OCI-LY1 (cell line): ENCODE data around the gene MGAT4C.
"Not testable (repeated sequence)": the region's sequence is repeated elsewhere in the genome, so short reads cannot be mapped to it uniquely, and the experiment has no call there.

ENCODE experiments used
- H2AFZ ChIP-seq: fragments of 200-600 bp; sonication (generic), shearing (Covaris generic); 2 replicates; pipeline ENCODE4 v1.6.0; 2014; ENCODE audit warnings: antibody characterized with exemption, mild to moderate bottlenecking, low read length
- H3F3A ChIP-seq: fragments of 200-600 bp; sonication (generic), shearing (Covaris generic); 2 replicates; pipeline ENCODE4 v1.6.0; 2014; ENCODE audit warnings: mild to moderate bottlenecking, antibody characterized with exemption, low read length, moderate library complexity; ENCODE audit not compliant: insufficient read depth
- H3K27ac ChIP-seq: fragments of 200-600 bp; sonication (generic); 2 replicates; pipeline ENCODE4 v1.5.1; 2014; ENCODE audit warnings: low read length, mixed run types, mild to moderate bottlenecking, low read depth; ENCODE audit not compliant: poor library complexity, severe bottlenecking
- H3K27me3 ChIP-seq: fragments of 200-600 bp; sonication (generic); 2 replicates; pipeline ENCODE4 v1.6.0; 2014; ENCODE audit warnings: antibody characterized with exemption, mild to moderate bottlenecking, low read length, moderate library complexity; ENCODE audit not compliant: insufficient read depth
- H3K36me3 ChIP-seq: fragments of 200-600 bp; sonication (generic); 2 replicates; pipeline ENCODE4 v1.6.1; 2014; ENCODE audit warnings: mild to moderate bottlenecking, antibody characterized with exemption, low read length, moderate library complexity, mixed read lengths; ENCODE audit not compliant: insufficient read depth
- H3K4me1 ChIP-seq: fragments of 200-600 bp; sonication (generic); 2 replicates; pipeline ENCODE4 v1.5.1; 2014; ENCODE audit warnings: mild to moderate bottlenecking, low read length, moderate library complexity; ENCODE audit not compliant: insufficient read depth, severe bottlenecking
- H3K4me2 ChIP-seq: fragments of 200-600 bp; sonication (generic), shearing (Covaris generic); 2 replicates; pipeline ENCODE4 v1.6.1; 2014; ENCODE audit warnings: low read length
- H3K4me3 ChIP-seq: fragments of 200-600 bp; sonication (generic); 2 replicates; pipeline ENCODE4 v1.5.1; 2014; ENCODE audit warnings: low read length, low read depth, mild to moderate bottlenecking, mixed read lengths; ENCODE audit not compliant: poor library complexity, severe bottlenecking
- H3K79me2 ChIP-seq: fragments of 200-600 bp; shearing (Covaris generic); 2 replicates; pipeline ENCODE4 v1.6.1; 2016; ENCODE audit warnings: mixed run types, low read length, mixed read lengths; ENCODE audit not compliant: insufficient read depth
- H3K9ac ChIP-seq: fragments of 200-600 bp; sonication (generic), shearing (Covaris generic); 2 replicates; pipeline ENCODE4 v1.6.1; 2014; ENCODE audit warnings: mild to moderate bottlenecking, low read length, mixed read lengths
- H3K9me2 ChIP-seq: fragments of 200-600 bp; sonication (generic), shearing (Covaris generic); 2 replicates; pipeline ENCODE4 v1.6.1; 2014; ENCODE audit warnings: low read depth, mild to moderate bottlenecking, low read length, mixed read lengths
- H3K9me3 ChIP-seq: fragments of 200-600 bp; shearing (Covaris generic); 2 replicates; pipeline ENCODE4 v1.6.1; 2014; ENCODE audit warnings: low read length, mixed read lengths
- H4K20me1 ChIP-seq: fragments of 200-600 bp; sonication (generic), shearing (Covaris generic); 2 replicates; pipeline ENCODE4 v1.6.0; 2016; ENCODE audit warnings: mild to moderate bottlenecking, low read length; ENCODE audit not compliant: insufficient read depth
- CTCF ChIP-seq: fragments of 200-600 bp; sonication (generic), shearing (Covaris generic); IDR thresholded peaks from 2 replicates; pipeline ENCODE4 v1.5.1; 2017; ENCODE audit warnings: mild to moderate bottlenecking, antibody characterized with exemption, low read length, moderate library complexity, mixed read lengths
- EZH2 ChIP-seq: fragments of 200-600 bp; sonication (generic), shearing (Covaris generic); IDR thresholded peaks from 2 replicates; pipeline ENCODE4 v1.8.0; 2017; ENCODE audit warnings: borderline replicate concordance, mixed run types, mild to moderate bottlenecking, antibody characterized with exemption, low read length, moderate library complexity, mixed read lengths

MGAT4C gene

GRCh38 chr12:86256163-86256562, at the start of gene MGAT4C:
TSS of gene MGAT4C (minus strand) at chr12:86256391.
- Histone ChIP-seq H3K9me2 (no peaks in the 10 kb centered on the region), H3K9ac (no peak within 1 kb of the TSS), H3K4me1 (no peaks in the 10 kb centered on the region), H4K20me1 (no peaks in the 10 kb centered on the region), H3K9me3 (no peaks in the 10 kb centered on the region), H3K27me3 (no peaks in the 10 kb centered on the region), H3K79me2 (no peaks in the 10 kb centered on the region), H3K36me3 (no peaks in the 10 kb centered on the region), H3K27ac (no peak within 1 kb of the TSS), H3K4me2 (no peak within 1 kb of the TSS), H3F3A (no peaks in the 10 kb centered on the region), H3K4me3 (no peak within 1 kb of the TSS), H2AFZ (no peak within 1 kb of the TSS)
- TF ChIP-seq CTCF = no peak
- TF ChIP-seq EZH2 = no peak

DNA sequence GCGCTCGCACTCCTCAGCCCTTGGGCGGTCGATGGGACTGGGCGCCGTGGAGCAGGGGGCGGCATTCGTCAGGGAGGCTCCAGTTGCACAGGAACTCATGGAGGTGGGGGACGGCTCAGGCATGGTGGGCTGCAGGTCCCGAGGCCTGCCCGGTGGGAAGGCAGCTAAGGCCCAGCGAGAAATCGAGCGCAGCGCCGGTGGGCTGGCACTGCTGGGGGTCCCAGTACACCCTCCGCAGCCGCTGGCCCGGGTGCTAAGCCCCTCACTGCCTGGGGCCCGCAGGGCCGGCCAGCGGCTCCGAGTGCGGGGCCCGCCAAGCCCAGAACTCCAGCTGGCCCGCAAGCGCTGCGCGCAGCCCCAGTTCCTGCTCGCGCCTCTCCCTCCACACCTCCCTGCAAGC, 40.2 kb upstream of the MGAT4C start:
- not testable (repeated sequence) for H4K20me1 ChIP-seq, H2AFZ ChIP-seq, H3K9me2 ChIP-seq, H3K27me3 ChIP-seq, H3K27ac ChIP-seq, H3K79me2 ChIP-seq, H3K9me3 ChIP-seq, H3K4me2 ChIP-seq, H3K36me3 ChIP-seq, H3K4me1 ChIP-seq, H3K4me3 ChIP-seq, H3K9ac ChIP-seq, H3F3A ChIP-seq

DNA sequence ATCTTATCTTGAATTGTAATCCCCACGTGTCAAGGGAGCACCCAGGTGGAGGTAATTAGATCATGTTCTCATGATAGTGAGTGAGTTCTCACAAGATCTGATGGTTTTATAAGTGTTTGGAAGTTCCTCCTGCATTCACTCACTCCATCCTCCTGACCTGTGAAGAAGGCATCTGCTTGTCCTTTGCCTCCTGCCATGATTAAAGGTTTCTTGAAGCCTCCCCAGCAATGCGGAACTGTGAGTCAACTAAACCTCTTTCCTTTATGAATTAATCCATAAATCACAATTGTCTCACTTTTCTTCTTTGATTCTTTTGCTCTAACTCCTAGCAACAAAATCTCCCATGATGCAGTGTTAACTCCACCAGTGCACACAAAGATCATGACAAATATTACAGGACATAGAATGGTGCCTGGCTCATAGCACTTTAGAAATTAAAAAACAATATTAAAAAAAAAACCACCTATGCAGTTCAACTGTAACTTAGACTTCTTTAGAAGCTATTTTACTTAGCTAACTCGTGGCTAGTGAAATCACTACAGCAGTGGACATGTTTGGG, 37.6 kb upstream of the MGAT4C start:
- TF ChIP-seq EZH2 (no peak), CTCF (no peak)
- Histone ChIP-seq H3K27ac (no peak overlapping the region), H3F3A (no peaks in the 10 kb centered on the region), H3K27me3 (no peaks in the 10 kb centered on the region), H3K36me3 (no peaks in the 10 kb centered on the region), H3K9me2 (no peaks in the 10 kb centered on the region), H2AFZ (no peak overlapping the region), H3K4me3 (no peak overlapping the region), H3K4me2 (no peak overlapping the region), H3K9ac (no peak overlapping the region), H3K4me1 (no peaks in the 10 kb centered on the region), H3K79me2 (no peaks in the 10 kb centered on the region), H3K9me3 (no peaks in the 10 kb centered on the region), H4K20me1 (no peaks in the 10 kb centered on the region)

- H3K36me3 ChIP-seq = no peaks in the 10 kb centered on the region
- H3K9ac ChIP-seq = no peak overlapping the region
- H3K4me2 ChIP-seq = no peak overlapping the region
- no peaks in the 10 kb centered on the region for H3K79me2 ChIP-seq
- no peaks in the 10 kb centered on the region for H3F3A ChIP-seq
- no peaks in the 10 kb centered on the region for H4K20me1 ChIP-seq
- H3K9me3 ChIP-seq = no peaks in the 10 kb centered on the region
- H3K4me1 ChIP-seq = no peaks in the 10 kb centered on the region
- no peaks in the 10 kb centered on the region for H3K9me2 ChIP-seq
- no peaks in the 10 kb centered on the region for H3K27me3 ChIP-seq
- H3K4me3 ChIP-seq = no peak overlapping the region
- no peak overlapping the region for H3K27ac ChIP-seq
- no peak overlapping the region for H2AFZ ChIP-seq
- no peak for TF ChIP-seq EZH2
- no peak for TF ChIP-seq CTCF
These were observed 36.3 kb upstream of the MGAT4C start for GRCh38 chr12:86292480-86292879.
